Muscle layer of colon (tissue), 2 donors: ENCODE results near the gene CNTNAP2.
A peak's percentile ranks its signal among the peaks of the same experiment; 100 is the strongest.
"Not testable (repeated sequence)": the region's sequence is repeated elsewhere in the genome, so short reads cannot be mapped to it uniquely, and the experiment has no call there.

Source experiments
- H3K27ac ChIP-seq: one replicate; pipeline ENCODE4 v1.7.0; 2013; ENCODE audit warnings: low read depth, mild to moderate bottlenecking, low read length, moderate library complexity
- H3K27me3 ChIP-seq, 2 donors: one replicate each; pipeline ENCODE4 v1.7.0; 2013; ENCODE audit warnings: low read length in 2 of 2, mild to moderate bottlenecking in 2 of 2; ENCODE audit not compliant: insufficient read depth in 2 of 2, control insufficient read depth in 1 of 2
- H3K36me3 ChIP-seq: one replicate; pipeline ENCODE4 v1.7.0; 2013; ENCODE audit warnings: mild to moderate bottlenecking, low read length; ENCODE audit not compliant: insufficient read depth
- H3K4me1 ChIP-seq: one replicate; pipeline ENCODE4 v1.7.0; 2013; ENCODE audit warnings: mild to moderate bottlenecking, low read length; ENCODE audit not compliant: insufficient read depth
- H3K4me3 ChIP-seq, 2 donors: one replicate each; pipeline ENCODE4 v1.7.0; 2013; ENCODE audit warnings: low read length in 2 of 2, low read depth in 1 of 2, mild to moderate bottlenecking in 1 of 2, moderate library complexity in 1 of 2
- H3K9ac ChIP-seq: one replicate; pipeline ENCODE4 v1.7.0; 2013; ENCODE audit warnings: low read length
- H3K9me3 ChIP-seq: one replicate; pipeline ENCODE4 v1.7.0; 2013; ENCODE audit warnings: mild to moderate bottlenecking, low read length
- donor health status: abdominal sarcoma.
- donor health status: Adenocarcinoma of cecum.

The CNTNAP2 gene

GRCh38 chr7:148434887-148435286 is 2318.3 kb downstream of the CNTNAP2 start:
- H3K4me1 ChIP-seq = no peaks in the 10 kb centered on the region
- H3K27ac ChIP-seq = no peak overlapping the region
- no peaks in the 10 kb centered on the region for H3K36me3 ChIP-seq
- no peak overlapping the region for H3K9ac ChIP-seq
- no peaks in the 10 kb centered on the region for H3K27me3 ChIP-seq
- no peak overlapping the region for H3K4me3 ChIP-seq
- H3K9me3 ChIP-seq = no peaks in the 10 kb centered on the region

- no peaks in the 10 kb centered on the region for H3K36me3 ChIP-seq
- no peaks in the 10 kb centered on the region for H3K27me3 ChIP-seq
- H3K9ac ChIP-seq = no peak overlapping the region
- H3K9me3 ChIP-seq = no peaks in the 10 kb centered on the region
- no peak overlapping the region for H3K27ac ChIP-seq
- H3K4me1 ChIP-seq = no peaks in the 10 kb centered on the region
- no peak overlapping the region for H3K4me3 ChIP-seq
These were observed 2319.1 kb downstream of the CNTNAP2 start for GRCh38 chr7:148435715-148436114.

GRCh38 chr7:148436135-148436534 is 2319.5 kb downstream of the CNTNAP2 start:
- H3K27ac ChIP-seq = no peak overlapping the region
- H3K27me3 ChIP-seq = no peaks in the 10 kb centered on the region
- no peaks in the 10 kb centered on the region for H3K36me3 ChIP-seq
- no peaks in the 10 kb centered on the region for H3K9me3 ChIP-seq
- no peak overlapping the region for H3K4me3 ChIP-seq
- H3K4me1 ChIP-seq = no peaks in the 10 kb centered on the region
- no peak overlapping the region for H3K9ac ChIP-seq

GRCh38 chr7:148436571-148436970 is 2320.0 kb downstream of the CNTNAP2 start:
- Histone ChIP-seq H3K4me3 (no peak overlapping the region), H3K27ac (no peak overlapping the region), H3K36me3 (no peaks in the 10 kb centered on the region)

GRCh38 chr7:148437043-148437442 is 2320.4 kb downstream of the CNTNAP2 start:
- Histone ChIP-seq H3K4me1 (no peaks in the 10 kb centered on the region), H3K4me3 (no peak overlapping the region), H3K9ac (no peak overlapping the region), H3K27ac (no peak overlapping the region), H3K27me3 (no peaks in the 10 kb centered on the region), H3K9me3 (no peaks in the 10 kb centered on the region), H3K36me3 (no peaks in the 10 kb centered on the region)

More at GRCh38 chr7:148436571-148436970, 2320.0 kb downstream of the CNTNAP2 start:
- H3K4me1 ChIP-seq = no peaks in the 10 kb centered on the region
- H3K9me3 ChIP-seq = no peaks in the 10 kb centered on the region
- H3K27me3 ChIP-seq = no peaks in the 10 kb centered on the region
- no peak overlapping the region for H3K9ac ChIP-seq

GRCh38 chr7:148442141-148442655 is 2325.6 kb downstream of the CNTNAP2 start:
- Histone ChIP-seq H3K27ac (no peak overlapping the region), H3K27me3 (no peaks in the 10 kb centered on the region), H3K9ac (no peak overlapping the region), H3K9me3 (no peaks in the 10 kb centered on the region), H3K36me3 (no peaks in the 10 kb centered on the region), H3K4me1 (no peaks in the 10 kb centered on the region), H3K4me3 (no peak overlapping the region)

- Histone ChIP-seq H3K27ac (no peak overlapping the region), H3K9ac (no peak overlapping the region), H3K4me3 (no peak overlapping the region), H3K27me3 (no peaks in the 10 kb centered on the region), H3K9me3 (no peaks in the 10 kb centered on the region), H3K36me3 (no peaks in the 10 kb centered on the region), H3K4me1 (no peaks in the 10 kb centered on the region)
These were observed 2326.3 kb downstream of the CNTNAP2 start for GRCh38 chr7:148442933-148443332.

GRCh38 chr7:148445260-148446044 is 2328.9 kb downstream of the CNTNAP2 start:
- Histone ChIP-seq H3K4me1 (no peaks in the 10 kb centered on the region), H3K9ac (no peak overlapping the region), H3K36me3 (no peaks in the 10 kb centered on the region), H3K4me3 (peak overlapping the region in 1 of 2 donors; percentile 14), H3K27ac (no peak overlapping the region), H3K27me3 (no peaks in the 10 kb centered on the region), H3K9me3 (no peaks in the 10 kb centered on the region)

- H3K36me3 ChIP-seq = no peaks in the 10 kb centered on the region
- no peak overlapping the region for H3K9ac ChIP-seq
- H3K27ac ChIP-seq = no peak overlapping the region
- no peaks in the 10 kb centered on the region for H3K9me3 ChIP-seq
- H3K4me3 ChIP-seq = no peak overlapping the region
- H3K27me3 ChIP-seq = no peaks in the 10 kb centered on the region
- no peaks in the 10 kb centered on the region for H3K4me1 ChIP-seq
These were observed 2330.7 kb downstream of the CNTNAP2 start for GRCh38 chr7:148447221-148447849.

- H3K4me1 ChIP-seq, H3K4me3 ChIP-seq: not testable (repeated sequence)
These were observed 2334.9 kb downstream of the CNTNAP2 start for GRCh38 chr7:148451526-148451925.

GRCh38 chr7:148456351-148456750 is 2339.8 kb downstream of the CNTNAP2 start:
- H3K9me3 ChIP-seq = no peaks in the 10 kb centered on the region

More at GRCh38 chr7:148451526-148451925, 2334.9 kb downstream of the CNTNAP2 start:
- H3K27me3 ChIP-seq, H3K36me3 ChIP-seq, H3K9ac ChIP-seq, H3K9me3 ChIP-seq, H3K27ac ChIP-seq: not testable (repeated sequence)

More at GRCh38 chr7:148456351-148456750, 2339.8 kb downstream of the CNTNAP2 start:
- no peaks in the 10 kb centered on the region for H3K36me3 ChIP-seq
- no peaks in the 10 kb centered on the region for H3K4me1 ChIP-seq
- no peak overlapping the region for H3K9ac ChIP-seq
- H3K27me3 ChIP-seq = no peaks in the 10 kb centered on the region
- H3K27ac ChIP-seq = no peak overlapping the region
- H3K4me3 ChIP-seq = no peak overlapping the region
